GM12891 (cell line): ENCODE results near the gene CHI3L1.

Experiments
- PAX5 ChIP-seq: IDR thresholded peaks from 2 replicates; pipeline ENCODE4 v1.6.1; 2011; ENCODE audit warnings: low read length, moderate library complexity, mild to moderate bottlenecking; ENCODE audit not compliant: insufficient read depth, severe bottlenecking
- POLR2A ChIP-seq: IDR thresholded peaks from 2 replicates; pipeline ENCODE4 v1.6.1; 2011; ENCODE audit warnings: low read depth, low read length, control low read depth
- POLR2AphosphoS5 ChIP-seq: IDR thresholded peaks from 2 replicates; pipeline ENCODE4 v1.6.1; 2011; ENCODE audit warnings: low read depth, low read length, control low read depth
- SPI1 ChIP-seq: IDR thresholded peaks from 2 replicates; pipeline ENCODE4 v1.6.1; 2011; ENCODE audit warnings: low read depth, low read length, control low read depth
- TAF1 ChIP-seq: IDR thresholded peaks from 2 replicates; pipeline ENCODE4 v1.6.1; 2011; ENCODE audit warnings: low read depth, low read length, control low read depth

DNA sequence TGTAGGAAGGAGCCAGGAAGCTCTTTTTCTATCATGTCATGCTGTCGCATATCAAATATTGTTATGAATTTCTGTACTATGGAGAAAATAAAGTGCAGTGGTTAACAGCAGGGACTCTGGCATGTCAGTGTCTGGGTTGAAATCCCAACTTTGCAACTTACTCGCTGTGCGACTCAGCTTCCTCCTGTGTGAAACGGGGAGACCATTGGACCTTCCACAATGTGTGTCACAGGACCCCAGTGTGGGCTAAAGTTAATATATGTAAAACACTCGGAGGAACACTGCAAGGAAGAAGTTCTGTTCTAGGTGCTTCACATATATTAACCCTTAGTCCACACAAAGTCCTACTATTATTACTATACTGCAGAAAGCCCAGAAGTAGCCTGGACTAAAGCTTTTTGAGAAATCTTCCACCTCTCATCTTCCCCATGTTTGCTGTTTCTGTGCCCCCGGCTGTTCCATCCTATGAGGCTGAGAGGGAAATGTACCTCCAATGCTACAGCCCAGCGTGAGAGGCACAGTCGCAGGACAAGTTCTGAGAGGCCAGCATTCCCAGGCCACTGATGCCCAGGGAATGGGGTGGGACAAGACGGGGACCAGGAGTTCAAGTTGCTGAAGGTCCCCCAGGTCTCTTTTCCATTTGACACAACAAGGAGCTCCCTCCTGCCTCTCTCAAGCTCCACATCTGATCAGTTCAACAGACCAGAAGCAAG lies 41.0 kb upstream of the CHI3L1 start:
- no peak for TF ChIP-seq PAX5
- TF ChIP-seq TAF1: no peak
- no peak for TF ChIP-seq POLR2A
- no peak for TF ChIP-seq POLR2AphosphoS5
- TF ChIP-seq SPI1: no peak
